ENCODE measurements around the gene SCN1B. TPM values are rescaled to one million over a fixed set of nuclear protein-coding genes. Genes with fewer than 3 reads are reported as not detected.

Gene SCN1B
- total and polyA plus RNA-seq, 2 of the 13 experiments (the other 11 are each of a cell fraction or from before 2014, with no cell fraction given) = 2.7 to 20.1 TPM

- peak; percentile 28; the same call in 1 of the 2 replicates for TF ChIP-seq ZNF572 (CRISPR knock-in tag; IDR thresholded peaks at IDR 0.05)
- no peak for TF ChIP-seq MLX (CRISPR knock-in tag; IDR thresholded peaks at IDR 0.05)
- TF ChIP-seq ZNF580 (CRISPR knock-in tag; IDR thresholded peaks at IDR 0.05; ENCODE audit: borderline replicate concordance, low read depth) = no peak
- TF ChIP-seq SSRP1 (CRISPR knock-in tag; IDR thresholded peaks at IDR 0.05) = no peak
- peak; percentile 75; the same call in 1 of the 2 replicates for TF ChIP-seq ZNF589 (CRISPR knock-in tag; conservative IDR thresholded peaks at IDR 0.05)
- TF ChIP-seq GTF2F1 (IDR thresholded peaks at IDR 0.05; ENCODE audit: low read length) = no peak
- TF ChIP-seq GABPB1 (CRISPR knock-in tag; IDR thresholded peaks at IDR 0.05) = peak; percentile 41
- TF ChIP-seq ASH2L (IDR thresholded peaks at IDR 0.05; ENCODE audit: insufficient read length, low read depth, low read length) = peak; percentile 89
- 0 out of 2 replicates have a peak, but pooled peaks have one; percentile 30 for TF ChIP-seq NFE2L1 (CRISPR knock-in tag; IDR thresholded peaks at IDR 0.05; ENCODE audit: borderline replicate concordance)
- 0 out of 2 replicates have a peak, but pooled peaks have one; percentile 13 for TF ChIP-seq KIAA2018 (CRISPR knock-in tag; IDR thresholded peaks at IDR 0.05; ENCODE audit: borderline replicate concordance)
- TF ChIP-seq ZSCAN31 (CRISPR knock-in tag; IDR thresholded peaks at IDR 0.05; ENCODE audit: low read depth) = no peak
- no peak for TF ChIP-seq ZNF776 (CRISPR knock-in tag; IDR thresholded peaks at IDR 0.05)
- peak; percentile 17; the same call in 1 of the 2 replicates for TF ChIP-seq ZNF276 (CRISPR knock-in tag; IDR thresholded peaks at IDR 0.05; ENCODE audit: low read depth)
- TF ChIP-seq ZBTB7A (CRISPR knock-in tag; IDR thresholded peaks at IDR 0.05) = peak; percentile 88
- TF ChIP-seq ATF3 (CRISPR knock-in tag; IDR thresholded peaks at IDR 0.05) = no peak
- peak; percentile 64 for TF ChIP-seq MED1 (CRISPR knock-in tag; IDR thresholded peaks at IDR 0.05)
- no peak for TF ChIP-seq FOXP1 (IDR thresholded peaks at IDR 0.05)
- no peak for TF ChIP-seq FOXP1 (CRISPR knock-in tag; IDR thresholded peaks at IDR 0.05)
These were observed 9.9 kb downstream of the SCN1B start (continued) for GRCh38 chr19:35039881-35040825.
